Glomerular visceral epithelial cell (primary cell): Measurements from ENCODE around the gene ADGRV1.

Experiments
- DNase-seq: peaks from one replicate; pipeline ENCODE4 v3.0.0-alpha.2; 2016; ENCODE audit errors: extremely low spot score

Gene ADGRV1

GRCh38 chr5:90868799-90869198, 310.2 kb downstream of the ADGRV1 start:
- no peak for DNase-seq

DNA sequence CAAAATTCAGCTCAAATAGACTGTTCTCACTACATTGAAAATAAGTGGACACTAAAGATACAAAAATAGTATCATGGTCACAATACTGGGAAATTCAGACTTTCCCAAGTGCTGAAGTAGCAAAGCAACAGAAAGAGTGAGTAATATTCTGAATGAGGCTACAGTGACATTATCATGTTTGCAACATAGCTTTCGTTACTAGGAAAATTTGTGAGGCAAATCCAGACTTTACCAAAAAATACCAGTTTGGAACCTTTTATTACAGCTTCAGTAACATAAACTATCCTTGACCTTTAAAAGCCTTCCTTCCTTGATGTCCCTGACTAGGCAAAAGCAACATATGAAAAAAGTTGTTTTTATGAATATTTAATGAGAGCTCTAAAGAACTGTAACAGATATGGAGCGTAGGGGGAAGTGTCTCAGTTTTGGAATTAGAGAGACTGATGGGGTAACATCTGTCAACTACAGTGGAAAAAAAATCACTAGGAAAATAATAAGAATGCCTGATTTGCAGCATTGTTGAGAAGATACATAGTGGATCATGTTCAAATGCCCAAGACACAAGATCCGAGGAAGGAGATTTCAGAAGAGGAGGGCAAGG, 312.9 kb downstream of the ADGRV1 start:
- no peak for DNase-seq

DNA sequence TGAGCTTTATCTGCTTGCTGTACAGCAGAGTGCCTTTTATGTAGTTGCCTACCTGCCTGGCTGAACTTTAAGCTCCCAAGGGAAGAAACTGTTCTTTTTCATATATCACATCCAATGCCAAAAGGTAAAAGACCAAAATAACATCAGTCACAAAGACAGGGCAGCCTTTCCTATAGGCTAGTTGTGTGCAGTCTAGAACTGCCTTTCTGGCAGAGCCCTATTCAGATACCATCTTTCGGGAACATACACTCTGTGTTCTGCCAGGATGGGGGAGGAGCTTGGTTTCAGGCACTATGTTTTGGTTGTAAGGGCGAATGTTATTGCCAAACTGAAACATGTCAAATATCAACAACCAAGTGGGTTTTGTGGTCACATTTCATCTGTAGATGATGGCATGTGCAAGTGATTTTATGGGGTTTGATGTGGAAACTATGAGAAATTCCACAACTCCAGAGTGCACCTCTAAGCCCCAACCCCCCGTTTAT, 314.5 kb downstream of the ADGRV1 start:
- no peak for DNase-seq

DNA sequence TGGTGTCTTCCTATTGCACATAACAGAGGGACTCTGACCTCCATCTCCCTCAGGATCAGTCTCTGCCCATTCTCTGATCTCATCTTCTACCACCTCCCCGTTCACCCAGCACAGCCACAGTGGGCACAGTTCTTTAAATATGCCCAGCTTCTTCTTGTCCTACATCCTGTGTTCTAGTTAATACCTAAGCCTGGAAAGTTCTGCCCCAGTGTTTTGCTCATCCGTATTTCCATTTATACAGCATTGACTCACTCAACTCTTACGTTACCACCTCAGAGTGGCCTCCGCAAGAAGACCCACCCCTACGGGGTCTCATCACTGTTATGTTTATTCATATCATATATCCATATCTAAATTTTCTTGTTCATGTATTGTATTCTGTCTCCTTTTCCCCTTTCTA, 315.5 kb downstream of the ADGRV1 start:
- DNase-seq = no peak

DNA sequence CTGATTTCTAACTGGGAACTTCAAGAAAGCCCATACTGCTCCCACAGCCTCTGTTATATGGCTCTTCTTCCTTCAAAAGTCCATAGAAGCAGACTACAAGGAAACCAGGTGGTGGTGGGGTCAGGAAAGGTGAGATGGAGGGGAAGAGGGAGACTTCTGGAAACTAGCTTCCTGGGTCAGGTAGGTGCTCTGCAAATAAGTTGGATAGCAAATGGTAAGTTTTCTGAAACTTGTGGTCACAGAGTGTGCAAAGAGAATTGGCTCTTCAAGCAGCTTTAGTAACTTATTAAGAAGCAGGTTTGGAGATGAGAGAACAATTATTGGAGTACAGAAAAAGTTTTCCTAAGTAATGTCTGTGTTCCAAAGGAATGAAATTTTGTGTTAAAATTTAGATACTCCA, 316.9 kb downstream of the ADGRV1 start:
- DNase-seq = no peak

DNA sequence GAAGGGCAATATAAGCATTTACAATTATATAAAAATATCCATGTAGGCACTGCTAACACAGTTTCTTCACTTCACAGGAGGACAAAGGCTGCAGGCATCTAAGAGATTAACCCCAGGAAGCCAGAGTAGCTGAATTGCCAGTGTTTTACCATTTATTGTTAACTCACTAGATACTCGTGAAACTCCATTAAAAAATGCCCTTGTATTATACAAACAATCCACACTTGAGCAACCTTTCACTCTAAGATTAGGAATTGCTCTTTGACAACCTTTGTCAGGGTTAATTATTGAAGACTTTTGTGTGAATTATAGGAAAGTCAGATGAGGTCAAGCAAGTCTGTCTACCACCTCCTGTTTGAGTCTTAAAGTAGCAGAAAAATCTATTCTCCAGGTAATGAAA, 317.8 kb downstream of the ADGRV1 start:
- DNase-seq = no peak

- DNase-seq = no peak
These were observed 318.5 kb downstream of the ADGRV1 start for GRCh38 chr5:90877049-90877448.

DNA sequence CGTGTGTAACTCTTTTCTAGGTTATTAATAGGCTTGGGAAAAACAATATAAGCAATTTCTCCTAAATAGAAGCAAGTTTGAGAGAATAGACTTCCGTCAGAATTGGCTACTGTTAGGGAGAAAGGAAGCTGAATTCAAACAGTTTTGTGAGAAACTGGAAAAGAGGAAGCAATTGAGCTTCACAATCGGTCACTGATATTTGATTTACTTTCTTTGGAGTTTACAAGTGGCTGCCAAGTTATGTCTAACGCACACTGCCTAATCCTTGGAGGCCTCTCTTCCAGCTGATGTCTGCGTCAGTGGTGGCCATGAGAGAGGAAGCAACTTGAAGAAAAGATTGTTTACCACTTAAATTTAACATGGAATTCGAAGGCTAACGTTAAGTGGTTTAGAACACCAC, 319.5 kb downstream of the ADGRV1 start:
- no peak for DNase-seq

- DNase-seq = no peak
These were observed 320.1 kb downstream of the ADGRV1 start for GRCh38 chr5:90878549-90879196.

DNA sequence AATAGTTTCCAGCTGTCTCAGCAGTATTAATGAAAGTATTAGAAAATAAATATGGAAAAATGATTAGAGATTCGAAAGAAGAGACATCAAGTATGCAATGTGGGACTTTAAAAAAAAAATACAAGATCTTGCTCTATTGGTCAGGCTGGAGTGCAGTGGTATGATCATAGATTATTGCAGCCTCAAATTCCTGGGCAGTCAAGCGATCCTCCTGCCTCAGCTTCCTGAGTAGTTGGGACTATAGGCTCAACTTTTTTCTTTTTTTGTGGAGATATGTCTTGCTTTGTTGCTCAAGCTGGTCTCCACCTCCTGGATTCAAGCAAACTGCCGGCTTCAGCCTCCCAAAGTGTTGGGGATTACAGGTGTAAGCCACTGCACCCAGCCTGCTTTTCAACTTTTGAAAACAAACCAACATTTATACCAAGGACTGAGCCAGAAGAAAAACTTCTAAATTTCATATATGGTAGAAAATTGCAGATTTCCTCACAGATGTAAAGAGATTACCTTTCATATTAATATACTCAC, 323.1 kb downstream of the ADGRV1 start:
- peak; percentile 44 for DNase-seq

- DNase-seq = no peak
These were observed 323.9 kb downstream of the ADGRV1 start for GRCh38 chr5:90882448-90882847.

- no peak for DNase-seq
These were observed 326.7 kb downstream of the ADGRV1 start for GRCh38 chr5:90885180-90885868.

- no peak for DNase-seq
These were observed 327.8 kb downstream of the ADGRV1 start for GRCh38 chr5:90886381-90886780.

GRCh38 chr5:90888511-90889324, 330.1 kb downstream of the ADGRV1 start:
- no peak for DNase-seq

DNA sequence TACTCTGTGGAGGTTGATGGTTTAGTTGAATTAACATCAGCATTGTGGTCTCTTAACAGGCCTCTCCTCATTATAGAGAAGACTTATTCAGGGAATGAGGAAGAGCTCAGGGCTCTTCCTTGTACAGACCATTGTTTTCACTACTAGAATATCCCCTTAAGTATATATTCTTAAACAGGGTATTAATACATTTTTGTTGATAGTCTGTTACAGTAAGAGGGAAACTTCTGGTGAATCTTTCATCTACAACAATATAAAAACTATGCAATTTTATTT, 330.7 kb downstream of the ADGRV1 start:
- no peak for DNase-seq

DNA sequence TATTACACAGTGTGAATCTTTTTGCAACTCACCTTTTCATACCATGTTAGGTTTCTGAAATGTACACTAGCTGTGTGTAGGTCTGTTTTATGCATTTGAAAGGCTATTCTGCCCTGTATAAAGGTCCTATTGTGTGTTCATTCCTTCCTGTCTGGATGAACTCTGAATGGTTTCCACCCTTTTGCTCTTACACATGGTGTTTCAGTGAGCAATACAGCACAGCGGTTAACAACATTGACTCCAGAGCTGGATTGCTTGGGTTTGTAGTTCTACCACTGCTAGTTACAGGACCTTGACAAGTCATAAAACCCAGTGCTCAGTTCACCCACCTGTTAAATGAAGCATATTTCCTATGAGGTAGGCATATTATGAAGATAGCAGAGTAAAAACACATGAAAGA, 331.6 kb downstream of the ADGRV1 start:
- no peak for DNase-seq

GRCh38 chr5:90894866-90895420, 336.3 kb downstream of the ADGRV1 start:
- no peak for DNase-seq

DNA sequence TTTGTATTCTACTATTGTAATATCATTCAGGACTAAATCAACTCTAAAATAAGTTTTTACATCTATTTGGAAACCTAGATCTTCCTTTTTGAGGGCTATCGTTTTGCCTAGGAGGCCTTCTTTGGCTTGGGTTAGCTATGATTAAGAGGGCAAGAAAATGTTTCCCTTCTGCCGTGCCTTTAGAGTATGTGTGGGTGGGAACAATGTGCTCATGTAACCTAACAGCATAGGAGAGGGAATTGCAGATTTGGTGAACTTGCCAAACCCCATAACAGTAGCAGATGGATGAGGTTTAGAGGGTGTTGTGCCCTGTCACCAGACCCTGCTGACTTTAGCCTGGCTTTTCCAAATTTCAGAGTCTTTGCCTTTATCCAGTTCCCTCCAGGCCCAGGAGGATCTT, 339.0 kb downstream of the ADGRV1 start:
- DNase-seq = no peak

- DNase-seq = peak; percentile 62
These were observed 339.9 kb downstream of the ADGRV1 start for GRCh38 chr5:90898326-90899013.

DNA sequence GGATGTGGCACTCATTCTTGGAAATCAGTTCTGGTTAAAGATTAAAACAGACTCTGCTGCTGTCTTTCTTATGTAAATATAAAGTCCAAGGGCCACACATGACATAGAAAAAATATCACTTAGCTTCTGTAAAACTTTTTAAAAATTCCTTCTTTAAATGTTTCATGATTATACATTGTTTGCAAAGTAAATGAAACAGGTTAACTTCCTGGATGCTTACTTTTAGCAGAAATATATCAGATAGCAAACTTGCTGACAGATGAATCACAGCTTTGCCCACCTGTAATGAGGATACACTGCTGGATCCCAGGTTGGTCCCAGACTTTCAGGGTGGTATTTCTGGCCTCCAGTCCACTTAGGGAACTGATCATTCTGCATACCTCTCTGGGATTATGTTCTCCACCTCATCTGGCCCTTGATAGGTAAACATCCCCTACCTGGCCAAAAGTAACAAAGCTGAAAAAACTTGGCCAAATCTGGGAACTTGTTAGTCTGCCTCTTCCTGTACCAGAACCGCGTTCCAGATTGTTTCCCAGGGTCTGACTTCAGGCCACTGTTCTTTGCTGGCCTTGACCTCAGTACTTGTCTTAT, 340.5 kb downstream of the ADGRV1 start:
- DNase-seq = no peak

- DNase-seq = no peak
These were observed 342.7 kb downstream of the ADGRV1 start for GRCh38 chr5:90901261-90901660.
